WTC11 (cell line): ENCODE data around the gene ATG5. TPM values are rescaled to one million over a fixed set of nuclear protein-coding genes. Genes with fewer than 3 reads are reported as not detected.

ENCODE experiments used
- ATAC-seq: fragments of 200-7000 bp; cut with Tn5 transposase; 2 replicates; pipeline ENCODE4 v1.10.0; 2021; ENCODE audit warnings: mild to moderate bottlenecking, moderate library complexity
- CTCF ChIA-PET: fragments of 300-600 bp; sonication (Branson Sonifier 250); formaldehyde crosslinking; loops from one replicate; lab custom pipeline; 2021; ENCODE audit warnings: antibody characterized with exemption; lab: Charles Lee
- POLR2A ChIA-PET: fragments of 350-600 bp; sonication (Branson Sonifier 250); formaldehyde crosslinking; loops from one replicate; lab custom pipeline; 2021; ENCODE audit warnings: antibody characterized with exemption; lab: Charles Lee
- DNase-seq: peaks from one replicate; pipeline ENCODE4 v3.0.0; 2021; ENCODE audit warnings: low spot score
- H3K27ac Mint-ChIP-seq: 2 replicates; pipeline ENCODE4 v1.8.0; 2021; ENCODE audit warnings: mixed read lengths
- H3K27me3 Mint-ChIP-seq: 2 replicates; pipeline ENCODE4 v1.8.0; 2021; ENCODE audit warnings: low read depth, mild to moderate bottlenecking, moderate library complexity, mixed read lengths
- H3K36me3 Mint-ChIP-seq: 2 replicates; pipeline ENCODE4 v1.8.0; 2021; ENCODE audit warnings: mixed read lengths
- H3K4me1 Mint-ChIP-seq: 2 replicates; pipeline ENCODE4 v1.8.0; 2022; ENCODE audit warnings: mixed read lengths
- H3K4me3 Mint-ChIP-seq: 2 replicates; pipeline ENCODE4 v1.8.0; 2021; ENCODE audit warnings: mild to moderate bottlenecking, moderate library complexity, mixed read lengths
- H3K9me3 Mint-ChIP-seq: 2 replicates; pipeline ENCODE4 v1.8.0; 2021; ENCODE audit warnings: mixed read lengths
- ARID4B ChIP-seq: sonication (generic); formaldehyde crosslinking; IDR thresholded peaks from 2 replicates; pipeline ENCODE4 v1.8.0; 2023; ENCODE audit warnings: missing genetic modification reagents, mild to moderate bottlenecking, borderline replicate concordance
- ATF2 ChIP-seq: sonication (generic); formaldehyde crosslinking; IDR thresholded peaks from 2 replicates; pipeline ENCODE4 v1.8.1; 2022; ENCODE audit warnings: low read depth, missing genetic modification reagents, borderline replicate concordance
- ATF6 ChIP-seq: sonication (generic); formaldehyde crosslinking; IDR thresholded peaks from 2 replicates; pipeline ENCODE4 v1.8.1; 2023; ENCODE audit warnings: mild to moderate bottlenecking, missing genetic modification reagents
- ELF4 ChIP-seq: sonication (generic); formaldehyde crosslinking; IDR thresholded peaks from 2 replicates; pipeline ENCODE4 v1.8.1; 2022; ENCODE audit warnings: low read depth, mild to moderate bottlenecking, moderate library complexity, missing genetic modification reagents
- ETV6 ChIP-seq: sonication (generic); formaldehyde crosslinking; IDR thresholded peaks from 2 replicates; pipeline ENCODE4 v1.8.1; 2022; ENCODE audit warnings: mild to moderate bottlenecking, missing genetic modification reagents
- MAX ChIP-seq: sonication (generic); formaldehyde crosslinking; IDR thresholded peaks from 2 replicates; pipeline ENCODE4 v1.8.0; 2022; ENCODE audit warnings: mild to moderate bottlenecking, missing genetic modification reagents
- NR1H2 ChIP-seq: sonication (generic); formaldehyde crosslinking; IDR thresholded peaks from 2 replicates; pipeline ENCODE4 v1.9.0; 2021; ENCODE audit warnings: mild to moderate bottlenecking, moderate library complexity, missing genetic modification reagents
- SMAD3 ChIP-seq: sonication (generic); formaldehyde crosslinking; IDR thresholded peaks from 2 replicates; pipeline ENCODE4 v1.8.0; 2022; ENCODE audit warnings: missing genetic modification reagents, mild to moderate bottlenecking, borderline replicate concordance
- SMAD4 ChIP-seq: sonication (generic); formaldehyde crosslinking; IDR thresholded peaks from 2 replicates; pipeline ENCODE4 v1.8.0; 2022; ENCODE audit warnings: mild to moderate bottlenecking, missing genetic modification reagents
- SP1 ChIP-seq: sonication (generic); formaldehyde crosslinking; conservative IDR thresholded peaks from 2 replicates; pipeline ENCODE4 v1.8.1; 2022; ENCODE audit warnings: missing genetic modification reagents
- ZNF281 ChIP-seq: sonication (generic); formaldehyde crosslinking; IDR thresholded peaks from 2 replicates; pipeline ENCODE4 v1.8.0; 2023; ENCODE audit warnings: mild to moderate bottlenecking, missing genetic modification reagents
- ZNF425 ChIP-seq: fragments of 250-450 bp; sonication (Bioruptor Pico); conservative IDR thresholded peaks from 2 replicates; pipeline ENCODE4 v1.9.0; 2021; ENCODE audit warnings: mild to moderate bottlenecking
- ZNF512 ChIP-seq: sonication (generic); formaldehyde crosslinking; IDR thresholded peaks from 2 replicates; pipeline ENCODE4 v1.8.1; 2022; ENCODE audit warnings: missing genetic modification reagents, borderline replicate concordance
- total RNA-seq: library from RNA; stranded (reverse); gene quantifications from 3 replicates; pipeline ENCODE4 v1.2.3, GENCODE V29; 2021

Gene ATG5
- total RNA-seq, 1 experiment from 2014 or later = 32.6 TPM

GRCh38 chr6:106180208-106180607, 145.4 kb downstream of the ATG5 start (continued):
- TF ChIP-seq ZNF425 (CRISPR knock-in tag) (no peak), ARID4B (CRISPR knock-in tag) (no peak), SP1 (CRISPR knock-in tag) (no peak), ATF6 (CRISPR knock-in tag) (no peak), ELF4 (no peak), ZNF512 (CRISPR knock-in tag) (no peak), SMAD4 (CRISPR knock-in tag) (no peak)

GRCh38 chr6:106178900-106179299, 146.7 kb downstream of the ATG5 start:
- TF ChIP-seq ETV6 (CRISPR knock-in tag) (no peak), SMAD3 (CRISPR knock-in tag) (no peak), MAX (CRISPR knock-in tag) (no peak), NR1H2 (no peak), ZNF425 (CRISPR knock-in tag) (no peak), ATF2 (no peak), ZNF281 (no peak)
- Mint-ChIP-seq H3K4me3 (no peak overlapping the region), H3K36me3 (no peaks in the 10 kb centered on the region), H3K9me3 (no peaks in the 10 kb centered on the region), H3K27ac (no peak overlapping the region), H3K4me1 (0 out of 2 replicates have a peak, but pooled peaks cover 6% of the 10 kb centered on the region), H3K27me3 (no peaks in the 10 kb centered on the region)
- ChIA-PET CTCF (interaction anchor here (1.8 kb wide), 1 partner anchor 15 kb away, joined by 8 read pairs; no protein-coding TSS in a partner anchor), POLR2A (no interaction called here)
- DNase-seq (no peak), ATAC-seq (no peak)
